HUES6 (cell line): ENCODE measurements around the gene ZC3H12D.
"Not testable (repeated sequence)": the region's sequence is repeated elsewhere in the genome, so short reads cannot be mapped to it uniquely, and the experiment has no call there.

Source experiments
- H3K27ac ChIP-seq: 2 replicates; pipeline ENCODE4 v1.7.0; 2013; ENCODE audit warnings: low read depth, mild to moderate bottlenecking, low read length, inconsistent platforms
- H3K27me3 ChIP-seq: 2 replicates; pipeline ENCODE4 v1.6.1; 2013; ENCODE audit warnings: low read length; ENCODE audit not compliant: control insufficient read depth, insufficient read depth
- H3K36me3 ChIP-seq: 2 replicates; pipeline ENCODE4 v1.6.1; 2013; ENCODE audit warnings: low read length; ENCODE audit not compliant: control insufficient read depth, insufficient read depth
- H3K4me1 ChIP-seq: 2 replicates; pipeline ENCODE4 v1.6.1; 2013; ENCODE audit warnings: low read length; ENCODE audit not compliant: control insufficient read depth, insufficient read depth
- H3K4me3 ChIP-seq: 2 replicates; pipeline ENCODE4 v1.5.1; 2013; ENCODE audit warnings: low read depth, low read length
- H3K9ac ChIP-seq: one replicate; pipeline ENCODE4 v1.6.1; 2013; ENCODE audit warnings: mild to moderate bottlenecking, low read length
- H3K9me3 ChIP-seq: 2 replicates; pipeline ENCODE4 v1.6.1; 2013; ENCODE audit warnings: low read depth, low read length; ENCODE audit not compliant: control insufficient read depth, insufficient read depth

The ZC3H12D gene

GRCh38 chr6:149499066-149499465 lies 14.3 kb upstream of the ZC3H12D start:
- Histone ChIP-seq H3K4me3 (no peak overlapping the region), H3K9ac (no peak overlapping the region), H3K4me1 (no peaks in the 10 kb centered on the region), H3K9me3 (no peaks in the 10 kb centered on the region), H3K27me3 (no peaks in the 10 kb centered on the region), H3K36me3 (no peaks in the 10 kb centered on the region), H3K27ac (no peak overlapping the region)

GRCh38 chr6:149497365-149497764 lies 12.6 kb upstream of the ZC3H12D start:
- Histone ChIP-seq H3K9ac (no peak overlapping the region), H3K4me3 (no peak overlapping the region)

GRCh38 chr6:149496597-149496996 lies 11.8 kb upstream of the ZC3H12D start:
- H3K27me3 ChIP-seq, H3K27ac ChIP-seq: not testable (repeated sequence)

More at GRCh38 chr6:149497365-149497764, 12.6 kb upstream of the ZC3H12D start:
- no peaks in the 10 kb centered on the region for H3K27me3 ChIP-seq
- H3K4me1 ChIP-seq = no peaks in the 10 kb centered on the region
- no peaks in the 10 kb centered on the region for H3K36me3 ChIP-seq
- H3K9me3 ChIP-seq = no peaks in the 10 kb centered on the region
- H3K27ac ChIP-seq = no peak overlapping the region

GRCh38 chr6:149495349-149496016 lies 10.7 kb upstream of the ZC3H12D start:
- not testable (repeated sequence) for H3K27ac ChIP-seq, H3K4me3 ChIP-seq, H3K9ac ChIP-seq, H3K36me3 ChIP-seq, H3K27me3 ChIP-seq, H3K4me1 ChIP-seq, H3K9me3 ChIP-seq

More at GRCh38 chr6:149496597-149496996, 11.8 kb upstream of the ZC3H12D start:
- H3K9me3 ChIP-seq, H3K9ac ChIP-seq, H3K4me1 ChIP-seq, H3K4me3 ChIP-seq, H3K36me3 ChIP-seq: not testable (repeated sequence)

GRCh38 chr6:149494810-149495209 lies 10.0 kb upstream of the ZC3H12D start:
- H3K9me3 ChIP-seq, H3K27ac ChIP-seq: not testable (repeated sequence)

GRCh38 chr6:149493761-149494320 lies 9.0 kb upstream of the ZC3H12D start:
- Histone ChIP-seq H3K36me3 (no peaks in the 10 kb centered on the region), H3K4me1 (no peaks in the 10 kb centered on the region), H3K9ac (no peak overlapping the region), H3K4me3 (no peak overlapping the region), H3K27me3 (no peaks in the 10 kb centered on the region), H3K9me3 (no peaks in the 10 kb centered on the region), H3K27ac (no peak overlapping the region)

More at GRCh38 chr6:149494810-149495209, 10.0 kb upstream of the ZC3H12D start:
- not testable (repeated sequence) for H3K27me3 ChIP-seq, H3K36me3 ChIP-seq, H3K9ac ChIP-seq, H3K4me3 ChIP-seq, H3K4me1 ChIP-seq

GRCh38 chr6:149492798-149493343 lies 8.1 kb upstream of the ZC3H12D start:
- Histone ChIP-seq H3K4me3 (no peak overlapping the region), H3K9me3 (no peaks in the 10 kb centered on the region), H3K36me3 (no peaks in the 10 kb centered on the region), H3K27me3 (no peaks in the 10 kb centered on the region), H3K9ac (no peak overlapping the region), H3K27ac (no peak overlapping the region), H3K4me1 (no peaks in the 10 kb centered on the region)

- Histone ChIP-seq H3K27ac (no peak overlapping the region), H3K4me1 (peaks cover 5% of the 10 kb centered on the region; the same call in 1 of the 2 replicates), H3K27me3 (no peaks in the 10 kb centered on the region), H3K9me3 (no peaks in the 10 kb centered on the region), H3K36me3 (no peaks in the 10 kb centered on the region), H3K9ac (no peak overlapping the region), H3K4me3 (no peak overlapping the region)
These were observed 5.2 kb upstream of the ZC3H12D start for GRCh38 chr6:149489967-149490366.

- Histone ChIP-seq H3K27me3 (no peaks in the 10 kb centered on the region), H3K4me3 (no peak overlapping the region), H3K27ac (no peak overlapping the region), H3K9ac (no peak overlapping the region), H3K36me3 (no peaks in the 10 kb centered on the region), H3K4me1 (peaks cover 9% of the 10 kb centered on the region; the same call in 1 of the 2 replicates), H3K9me3 (no peaks in the 10 kb centered on the region)
These were observed 4.0 kb upstream of the ZC3H12D start for GRCh38 chr6:149488815-149489214.

- peaks cover 9% of the 10 kb centered on the region; the same call in 1 of the 2 replicates for H3K4me1 ChIP-seq
- H3K9ac ChIP-seq = no peak overlapping the region
- no peaks in the 10 kb centered on the region for H3K27me3 ChIP-seq
- no peak overlapping the region for H3K27ac ChIP-seq
- H3K9me3 ChIP-seq = no peaks in the 10 kb centered on the region
- no peaks in the 10 kb centered on the region for H3K36me3 ChIP-seq
- H3K4me3 ChIP-seq = no peak overlapping the region
These were observed 2.5 kb upstream of the ZC3H12D start for GRCh38 chr6:149487316-149487715.

GRCh38 chr6:149483849-149484655 lies 762 bp downstream of the ZC3H12D start:
- Histone ChIP-seq H3K4me1 (peaks cover 13% of the 10 kb centered on the region; the same call in 1 of the 2 replicates), H3K27ac (no peak overlapping the region), H3K9ac (no peak overlapping the region), H3K27me3 (no peaks in the 10 kb centered on the region), H3K4me3 (no peak overlapping the region), H3K9me3 (no peaks in the 10 kb centered on the region), H3K36me3 (no peaks in the 10 kb centered on the region)
